Large intestine (tissue), 3 donors: ENCODE data around the gene GUK1. TPM values are rescaled to one million over a fixed set of nuclear protein-coding genes. Genes with fewer than 3 reads are reported as not detected.
"Not testable (repeated sequence)": the region's sequence is repeated elsewhere in the genome, so short reads cannot be mapped to it uniquely, and the experiment has no call there.

Experiments used
- DNase-seq, 2 donors: peaks; one replicate each; pipeline versions ENCODE4 v3.0.0 to v3.0.0-alpha.2; 2013
- H3K27ac ChIP-seq: one replicate; pipeline ENCODE4 v1.5.1; 2013; ENCODE audit warnings: low read length
- H3K27me3 ChIP-seq: 2 replicates; pipeline ENCODE4 v1.6.1; 2013; ENCODE audit warnings: low read length; ENCODE audit not compliant: control insufficient read depth, insufficient read depth
- H3K36me3 ChIP-seq: 2 replicates; pipeline ENCODE4 v1.6.1; 2013; ENCODE audit warnings: low read length; ENCODE audit not compliant: control insufficient read depth, insufficient read depth
- H3K4me1 ChIP-seq: one replicate; pipeline ENCODE4 v1.6.1; 2013; ENCODE audit warnings: low read length; ENCODE audit not compliant: control insufficient read depth, insufficient read depth
- H3K4me3 ChIP-seq: one replicate; pipeline ENCODE4 v1.5.1; 2013; ENCODE audit warnings: low read length
- H3K9me3 ChIP-seq: one replicate; pipeline ENCODE4 v1.6.1; 2013; ENCODE audit warnings: mild to moderate bottlenecking, low read depth, low read length, moderate library complexity; ENCODE audit not compliant: control insufficient read depth
- WGBS: methylation state at CpG from one replicate; pipeline ENCODE4 v1.1.5; 2013; ENCODE audit warnings: low lambda C conversion rate; ENCODE audit not compliant: insufficient coverage; 5-methylcytosine and 5-hydroxymethylcytosine counted together
- polyA plus RNA-seq: library from polyadenylated mRNA; unstranded; fragments of 120-200 nt; gene quantifications from one replicate; pipeline ENCODE4 v1.2.1, GENCODE V29; 2013

GUK1 gene
- polyA plus RNA-seq, 1 donor, result 397 TPM

GRCh38 chr1:228110556-228110955 is 29.5 kb upstream of the GUK1 start:
- DNase-seq, result peak; percentile 49 to 76
- H3K27ac ChIP-seq, result peak overlapping the region; percentile 99
- H3K36me3 ChIP-seq, result peaks cover 20% of the 10 kb centered on the region
- peaks cover 4% of the 10 kb centered on the region for H3K9me3 ChIP-seq
- WGBS, result 67% methylated on average over 2 of the region's 7 CpGs
- no peaks in the 10 kb centered on the region for H3K27me3 ChIP-seq
- H3K4me1 ChIP-seq, result peaks cover 20% of the 10 kb centered on the region
- no peak overlapping the region for H3K4me3 ChIP-seq

GRCh38 chr1:228111315-228111714 is 28.8 kb upstream of the GUK1 start:
- peak; percentile 57 to 71 for DNase-seq
- H3K36me3 ChIP-seq, result peaks cover 12% of the 10 kb centered on the region
- peak overlapping the region; percentile 99 for H3K27ac ChIP-seq
- WGBS, result 40% methylated on average over 2 of the region's 6 CpGs
- not testable (repeated sequence) for H3K27me3 ChIP-seq, H3K9me3 ChIP-seq, H3K4me3 ChIP-seq
- peaks cover 20% of the 10 kb centered on the region for H3K4me1 ChIP-seq

- peaks cover 7% of the 10 kb centered on the region for H3K36me3 ChIP-seq
- no peak overlapping the region for H3K27ac ChIP-seq
- WGBS, result 97% methylated on average over 5 of the region's 7 CpGs
- DNase-seq, result no peak
- no peak overlapping the region for H3K4me3 ChIP-seq
- H3K9me3 ChIP-seq, result peaks cover 4% of the 10 kb centered on the region
- H3K27me3 ChIP-seq, result no peaks in the 10 kb centered on the region
- H3K4me1 ChIP-seq, result peaks cover 20% of the 10 kb centered on the region
These were observed 27.9 kb upstream of the GUK1 start for GRCh38 chr1:228112167-228112566.

GRCh38 chr1:228112617-228113016 is 27.5 kb upstream of the GUK1 start:
- H3K9me3 ChIP-seq, result peaks cover 4% of the 10 kb centered on the region
- no peak overlapping the region for H3K4me3 ChIP-seq
- H3K4me1 ChIP-seq, result peaks cover 20% of the 10 kb centered on the region
- H3K27ac ChIP-seq, result no peak overlapping the region
- 100% methylated on average over 1 of the region's 1 CpG for whole genome bisulfite sequencing
- no peak for DNase-seq
- H3K36me3 ChIP-seq, result peaks cover 3% of the 10 kb centered on the region
- no peaks in the 10 kb centered on the region for H3K27me3 ChIP-seq

- no peaks in the 10 kb centered on the region for H3K9me3 ChIP-seq
- no peaks in the 10 kb centered on the region for H3K27me3 ChIP-seq
- H3K4me3 ChIP-seq, result no peak overlapping the region
- peaks cover 13% of the 10 kb centered on the region for H3K4me1 ChIP-seq
- WGBS, result 100% methylated on average over 2 of the region's 3 CpGs
- no peaks in the 10 kb centered on the region for H3K36me3 ChIP-seq
- no peak for DNase-seq
- no peak overlapping the region for H3K27ac ChIP-seq
These were observed 25.3 kb upstream of the GUK1 start for GRCh38 chr1:228114827-228115226.

GRCh38 chr1:228117335-228117734 is 22.7 kb upstream of the GUK1 start:
- Histone ChIP-seq H3K4me1 (peaks cover 3% of the 10 kb centered on the region), H3K4me3 (no peak overlapping the region), H3K27me3 (no peaks in the 10 kb centered on the region), H3K9me3 (no peaks in the 10 kb centered on the region), H3K36me3 (no peaks in the 10 kb centered on the region), H3K27ac (no peak overlapping the region)
- WGBS, result 83% methylated on average over 1 of the region's 4 CpGs
- DNase-seq, result no peak

- Histone ChIP-seq H3K27ac (no peak overlapping the region), H3K9me3 (no peaks in the 10 kb centered on the region), H3K4me3 (no peak overlapping the region), H3K36me3 (no peaks in the 10 kb centered on the region), H3K4me1 (peaks cover 9% of the 10 kb centered on the region), H3K27me3 (no peaks in the 10 kb centered on the region)
- WGBS, result 68% methylated on average over 2 of the region's 2 CpGs
- no peak for DNase-seq
These were observed 22.0 kb upstream of the GUK1 start for GRCh38 chr1:228118040-228118439.

- peaks cover 28% of the 10 kb centered on the region for H3K4me1 ChIP-seq
- H3K27me3 ChIP-seq, result no peaks in the 10 kb centered on the region
- H3K9me3 ChIP-seq, result no peaks in the 10 kb centered on the region
- no peak overlapping the region for H3K4me3 ChIP-seq
- no peaks in the 10 kb centered on the region for H3K36me3 ChIP-seq
- DNase-seq, result no peak
- no peak overlapping the region for H3K27ac ChIP-seq
- no CpG with 5 or more reads among the region's 1 CpG for WGBS
These were observed 19.7 kb upstream of the GUK1 start for GRCh38 chr1:228120351-228120750.

GRCh38 chr1:228120857-228121489 is 19.1 kb upstream of the GUK1 start:
- DNase-seq, result no peak
- Histone ChIP-seq H3K4me1 (peaks cover 30% of the 10 kb centered on the region), H3K27me3 (no peaks in the 10 kb centered on the region), H3K27ac (no peak overlapping the region), H3K4me3 (no peak overlapping the region), H3K9me3 (no peaks in the 10 kb centered on the region), H3K36me3 (no peaks in the 10 kb centered on the region)
- no CpG with 5 or more reads among the region's 5 CpGs for WGBS

- Histone ChIP-seq H3K4me3 (no peak overlapping the region), H3K27ac (peak overlapping the region; percentile 15), H3K9me3 (no peaks in the 10 kb centered on the region), H3K4me1 (peaks cover 30% of the 10 kb centered on the region), H3K27me3 (no peaks in the 10 kb centered on the region), H3K36me3 (no peaks in the 10 kb centered on the region)
- DNase-seq, result no peak
- WGBS, result no CpG with 5 or more reads among the region's 1 CpG
These were observed 17.1 kb upstream of the GUK1 start for GRCh38 chr1:228122921-228123441.

GRCh38 chr1:228123505-228123904 is 16.6 kb upstream of the GUK1 start:
- WGBS, result no CpG with 5 or more reads among the region's 2 CpGs

More at GRCh38 chr1:228123505-228123904, 16.6 kb upstream of the GUK1 start:
- Histone ChIP-seq H3K4me1 (peaks cover 30% of the 10 kb centered on the region), H3K27ac (peak overlapping the region; percentile 15), H3K36me3 (no peaks in the 10 kb centered on the region), H3K4me3 (no peak overlapping the region), H3K9me3 (no peaks in the 10 kb centered on the region), H3K27me3 (no peaks in the 10 kb centered on the region)
- peak in 1 of 2 donors; percentile 69 for DNase-seq
